HCT116 (cell line): Measurements from ENCODE around the gene C20orf204. TPM values are rescaled to one million over a fixed set of nuclear protein-coding genes. Genes with fewer than 3 reads are reported as not detected.

Experiments used
- ATAC-seq: fragments of 200-7000 bp; cut with Tn5 transposase; 2 replicates; pipeline ENCODE4 v1.9.1; 2020; ENCODE audit warnings: mild to moderate bottlenecking, moderate library complexity
- BruUV-seq: library from RNA; stranded (reverse); fragments of 400-500 nt; replicated peaks from 2 replicates; lab custom pipeline; 2021; lab: Mats Ljungman, UMichigan
- CTCF ChIA-PET: fragments of 300-600 bp; sonication (Branson Sonifier 250); formaldehyde crosslinking; loops from one replicate; lab custom pipeline; 2021; ENCODE audit warnings: antibody characterized with exemption; lab: Charles Lee
- POLR2A ChIA-PET: fragments of 300-600, 350-600 bp; sonication (Branson Sonifier 250); formaldehyde crosslinking; loops from one replicate; lab custom pipeline; 2021; ENCODE audit warnings: antibody characterized with exemption; lab: Charles Lee
- RAD21 ChIA-PET, 2 experiments: fragments of 300-600 bp; sonication (Branson Sonifier 250); formaldehyde crosslinking; loops; one replicate each; lab custom pipeline; 2023; ENCODE audit warnings: low total read pairs in 2 of 2; ENCODE audit not compliant: uncharacterized antibody in 2 of 2, unreplicated experiment in 2 of 2, low non-redundant PET in 1 of 2; lab: Charles Lee
- DNase-seq: peaks from one replicate; pipeline ENCODE4 v3.0.0-alpha.2; 2010; ENCODE audit warnings: low read depth, low spot score
- H2AFZ ChIP-seq: fragments of 200-600 bp; shearing (Covaris generic), sonication (generic); 2 replicates; pipeline ENCODE4 v1.6.1; 2017; ENCODE audit warnings: low read depth, mixed run types, mixed read lengths, antibody characterized with exemption, low read length; ENCODE audit not compliant: poor library complexity, severe bottlenecking
- H3K27ac ChIP-seq: 2 replicates; pipeline ENCODE4 v1.5.1; 2012; ENCODE audit warnings: low read depth, low read length
- H3K27me3 ChIP-seq: fragments of 200-600 bp; sonication (generic); 2 replicates; pipeline ENCODE4 v1.6.1; 2016; ENCODE audit warnings: mixed run types, low read length, mixed read lengths; ENCODE audit not compliant: insufficient read depth
- H3K36me3 ChIP-seq, 2 experiments: fragments of 200-500 bp in 1 of 2; fragments of 200-600 bp in 1 of 2; sonication (Bioruptor generic) in 1 of 2; sonication (generic) in 1 of 2; 2 replicates each; pipeline versions ENCODE4 v1.5.1 to v1.6.1; 2014 to 2016; ENCODE audit warnings: low read length in 2 of 2, inconsistent platforms in 1 of 2, mixed read lengths in 1 of 2, mixed run types in 1 of 2; ENCODE audit not compliant: insufficient read depth in 2 of 2, control insufficient read depth in 1 of 2
- H3K4me1 ChIP-seq, 2 experiments: fragments of 200-600 bp in 1 of 2; sonication (generic) in 1 of 2; 2 replicates each; pipeline versions ENCODE4 v1.5.1 to v1.6.1; 2012 to 2017; ENCODE audit warnings: low read length in 2 of 2, inconsistent platforms in 1 of 2, mild to moderate bottlenecking in 1 of 2, mixed read lengths in 1 of 2, mixed run types in 1 of 2, moderate library complexity in 1 of 2; ENCODE audit not compliant: insufficient read depth in 2 of 2, control insufficient read depth in 1 of 2
- H3K4me2 ChIP-seq: fragments of 200-600 bp; sonication (generic); 2 replicates; pipeline ENCODE4 v1.6.1; 2017; ENCODE audit warnings: mixed run types, low read length, mixed read lengths
- H3K4me3 ChIP-seq, 2 experiments: fragments of 200-600 bp in 1 of 2; sonication (generic) in 1 of 2; replicated peaks in 1 of 2; 2 replicates each; pipeline ENCODE4 v1.5.1; 2011 to 2016; ENCODE audit warnings: low read length in 2 of 2, control low read depth in 1 of 2, low read depth in 1 of 2, mild to moderate bottlenecking in 1 of 2, mixed read lengths in 1 of 2, mixed run types in 1 of 2
- H3K79me2 ChIP-seq: fragments of 200-600 bp; sonication (generic); 2 replicates; pipeline ENCODE4 v1.6.1; 2017; ENCODE audit warnings: mild to moderate bottlenecking, mixed run types, low read length, moderate library complexity, mixed read lengths; ENCODE audit not compliant: insufficient read depth
- H3K9ac ChIP-seq: fragments of 200-600 bp; sonication (generic); 2 replicates; pipeline ENCODE4 v1.6.1; 2016; ENCODE audit warnings: low read length, mixed read lengths
- H3K9me2 ChIP-seq: fragments of 200-600 bp; sonication (generic), shearing (Covaris generic); 2 replicates; pipeline ENCODE4 v1.6.1; 2017; ENCODE audit warnings: mixed run types, mild to moderate bottlenecking, moderate library complexity; ENCODE audit not compliant: insufficient read depth
- H3K9me3 ChIP-seq, 2 experiments: fragments of 200-500 bp in 1 of 2; fragments of 200-600 bp in 1 of 2; sonication (Bioruptor generic) in 1 of 2; sonication (generic) in 1 of 2; 2 replicates each; pipeline ENCODE4 v1.6.1; 2014 to 2017; ENCODE audit warnings: low read length in 2 of 2, mixed read lengths in 2 of 2, inconsistent platforms in 1 of 2, low read depth in 1 of 2, mild to moderate bottlenecking in 1 of 2, mixed run types in 1 of 2, moderate library complexity in 1 of 2; ENCODE audit not compliant: control insufficient read depth in 1 of 2, insufficient read depth in 1 of 2
- H4K20me1 ChIP-seq: fragments of 200-600 bp; sonication (generic), shearing (Covaris generic); 2 replicates; pipeline ENCODE4 v1.6.1; 2017; ENCODE audit warnings: mixed run types, mild to moderate bottlenecking, moderate library complexity; ENCODE audit not compliant: insufficient read depth
- CBX3 ChIP-seq: IDR thresholded peaks from 2 replicates; pipeline ENCODE4 v1.6.1; 2012; ENCODE audit warnings: low read depth
- CEBPB ChIP-seq: IDR thresholded peaks from 2 replicates; pipeline ENCODE4 v1.6.1; 2012; ENCODE audit warnings: low read depth
- CTCF ChIP-seq, 3 experiments: fragments of 200-600 bp in 1 of 3; sonication (generic) in 1 of 3; IDR thresholded peaks in 2 of 3; conservative IDR thresholded peaks in 1 of 3; 2 replicates each; pipeline ENCODE4 v1.5.1; 2012 to 2017; ENCODE audit warnings: low read depth in 2 of 3, low read length in 2 of 3, antibody characterized with exemption in 1 of 3, borderline replicate concordance in 1 of 3, control low read depth in 1 of 3, mild to moderate bottlenecking in 1 of 3, mixed read lengths in 1 of 3, mixed run types in 1 of 3, moderate library complexity in 1 of 3; ENCODE audit not compliant: insufficient read depth in 1 of 3
- EGR1 ChIP-seq: IDR thresholded peaks from 2 replicates; pipeline ENCODE4 v1.6.1; 2012; ENCODE audit warnings: low read depth
- EZH2 ChIP-seq: fragments of 200-600 bp; sonication (generic); IDR thresholded peaks from 2 replicates; pipeline ENCODE4 v1.6.1; 2017; ENCODE audit warnings: antibody characterized with exemption, mixed run types
- POLR2AphosphoS5 ChIP-seq: IDR thresholded peaks from 2 replicates; pipeline ENCODE4 v1.6.1; 2011; ENCODE audit warnings: mild to moderate bottlenecking, low read depth, low read length, moderate library complexity
- RAD21 ChIP-seq: IDR thresholded peaks from 2 replicates; pipeline ENCODE4 v1.6.1; 2012; ENCODE audit warnings: low read depth, mild to moderate bottlenecking
- SP1 ChIP-seq: IDR thresholded peaks from 2 replicates; pipeline ENCODE4 v1.6.1; 2012; ENCODE audit warnings: low read depth
- TCF7L2 ChIP-seq: IDR thresholded peaks from 2 replicates; pipeline ENCODE4 v1.7.0; 2011; ENCODE audit warnings: borderline replicate concordance, inconsistent platforms; ENCODE audit not compliant: insufficient read depth, insufficient read length; ENCODE audit errors: extremely low read depth
- ZFX ChIP-seq: fragments of 450-650 bp; IDR thresholded peaks from 2 replicates; pipeline ENCODE4 v1.6.1; 2017
- ZNF274 ChIP-seq: fragments of 200-500 bp; sonication (Bioruptor generic); IDR thresholded peaks from 2 replicates; pipeline ENCODE4 v1.6.1; 2014; ENCODE audit warnings: mild to moderate bottlenecking, low read depth, low read length, inconsistent platforms
- intact Hi-C: fragments of 100-400 bp; cut with micrococcal nuclease; formaldehyde crosslinking; loops from 2 replicates; pipeline ENCODE4 v1.10.0; 2022
- total RNA-seq: library from RNA; stranded (reverse); gene quantifications from one replicate; pipeline ENCODE4 v1.2.1, GENCODE V29; 2021; ENCODE audit not compliant: unreplicated experiment
- TF ChIP-seq, protein P1 (sequence below): IDR thresholded peaks from 2 replicates; pipeline ENCODE4 v1.6.1; 2011; ENCODE audit warnings: mild to moderate bottlenecking, low read length, moderate library complexity; ENCODE audit not compliant: insufficient replicate concordance; ENCODE audit errors: extremely low read depth

C20orf204 gene
- total RNA-seq, 1 experiment from 2014 or later: 2.5 TPM

DNA sequence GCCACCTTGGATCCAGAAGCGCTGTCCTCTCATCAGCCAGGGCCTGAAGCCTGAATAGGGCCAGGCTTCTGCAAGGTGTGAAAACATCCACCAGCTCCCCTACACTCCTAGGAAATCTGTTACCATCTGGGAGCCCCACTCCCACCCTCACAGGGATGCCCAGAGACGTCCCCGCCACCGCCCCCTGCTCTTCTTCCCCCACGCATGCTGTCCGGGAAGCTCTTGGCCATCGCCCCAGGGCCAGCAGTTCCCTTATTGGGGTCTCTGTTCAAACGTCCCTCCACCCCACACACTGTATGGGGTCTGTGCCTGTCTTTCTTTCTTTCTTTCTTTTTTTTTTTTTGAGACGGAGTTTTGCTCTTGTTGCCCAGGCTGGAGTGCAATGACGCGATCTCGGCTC is 39.6 kb downstream of the C20orf204 start:
- H3K36me3 ChIP-seq: no peaks in the 10 kb centered on the region
- DNase-seq (no peak), ATAC-seq (no peak)
- no peak overlapping the region for H3K4me2 ChIP-seq
- H3K79me2 ChIP-seq: peaks cover 9% of the 10 kb centered on the region; the same call in 1 of the 2 replicates
- H3K4me1 ChIP-seq: peaks cover 9 to 14% of the 10 kb centered on the region in 2 experiments
- ChIA-PET CTCF (no interaction called here), POLR2A (interaction anchor here (1.8 kb wide), 1 partner anchor 13 kb away, joined by 5 read pairs; no protein-coding TSS in a partner anchor), RAD21 (no interaction called here)
- H3K9ac ChIP-seq: no peak overlapping the region
- H3K27me3 ChIP-seq: no peaks in the 10 kb centered on the region
- no peak overlapping the region for H3K27ac ChIP-seq
- no TSS peak for BruUV-seq
- H3K9me2 ChIP-seq: no peaks in the 10 kb centered on the region
- no peak overlapping the region for H3K4me3 ChIP-seq
- H2AFZ ChIP-seq: no peak overlapping the region
- no peaks in the 10 kb centered on the region for H4K20me1 ChIP-seq
- TF ChIP-seq EGR1 (no peak), CBX3 (no peak), CEBPB (no peak), CTCF (IDR thresholded peaks at IDR 0.05 in 2 of 3, conservative IDR thresholded peaks at IDR 0.05 in 1 of 3; ENCODE audit: borderline replicate concordance in 1 of 3, insufficient read depth in 1 of 3, low read depth in 2 of 3, low read length in 2 of 3) (no peak)
- no peaks in the 10 kb centered on the region for H3K9me3 ChIP-seq
- intact Hi-C loops: no loop called here

- ATAC-seq: no peak
- TF ChIP-seq, protein P1, sequence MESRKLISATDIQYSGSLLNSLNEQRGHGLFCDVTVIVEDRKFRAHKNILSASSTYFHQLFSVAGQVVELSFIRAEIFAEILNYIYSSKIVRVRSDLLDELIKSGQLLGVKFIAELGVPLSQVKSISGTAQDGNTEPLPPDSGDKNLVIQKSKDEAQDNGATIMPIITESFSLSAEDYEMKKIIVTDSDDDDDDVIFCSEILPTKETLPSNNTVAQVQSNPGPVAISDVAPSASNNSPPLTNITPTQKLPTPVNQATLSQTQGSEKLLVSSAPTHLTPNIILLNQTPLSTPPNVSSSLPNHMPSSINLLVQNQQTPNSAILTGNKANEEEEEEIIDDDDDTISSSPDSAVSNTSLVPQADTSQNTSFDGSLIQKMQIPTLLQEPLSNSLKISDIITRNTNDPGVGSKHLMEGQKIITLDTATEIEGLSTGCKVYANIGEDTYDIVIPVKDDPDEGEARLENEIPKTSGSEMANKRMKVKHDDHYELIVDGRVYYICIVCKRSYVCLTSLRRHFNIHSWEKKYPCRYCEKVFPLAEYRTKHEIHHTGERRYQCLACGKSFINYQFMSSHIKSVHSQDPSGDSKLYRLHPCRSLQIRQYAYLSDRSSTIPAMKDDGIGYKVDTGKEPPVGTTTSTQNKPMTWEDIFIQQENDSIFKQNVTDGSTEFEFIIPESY: no peak
- TF ChIP-seq CBX3: no peak
- no peak for TF ChIP-seq EZH2
- no peak for TF ChIP-seq POLR2AphosphoS5
- TF ChIP-seq SP1: no peak
- no peak for TF ChIP-seq TCF7L2
- no peak for TF ChIP-seq EGR1
- no peak for TF ChIP-seq ZFX
- no peak for TF ChIP-seq RAD21
- no peak for TF ChIP-seq ZNF274
- TF ChIP-seq CEBPB: no peak
- Histone ChIP-seq H3K27ac (no peak overlapping the region), H3K9ac (no peak overlapping the region), H4K20me1 (no peaks in the 10 kb centered on the region), H3K4me3 (no peak overlapping the region), H3K4me2 (no peak overlapping the region), H3K4me1 (peaks cover 9 to 14% of the 10 kb centered on the region in 2 experiments), H3K9me3 (no peaks in the 10 kb centered on the region), H3K79me2 (peaks cover 9% of the 10 kb centered on the region; the same call in 1 of the 2 replicates), H3K27me3 (no peaks in the 10 kb centered on the region), H2AFZ (no peak overlapping the region), H3K36me3 (no peaks in the 10 kb centered on the region), H3K9me2 (no peaks in the 10 kb centered on the region)
- POLR2A ChIA-PET: interaction anchor here (1.8 kb wide), 1 partner anchor 14 kb away, joined by 5 read pairs; no protein-coding TSS in a partner anchor
- CTCF ChIA-PET: no interaction called here
- intact Hi-C loops: no loop called here
- BruUV-seq: no TSS peak
- no peak for DNase-seq
- RAD21 ChIA-PET: interaction anchor here in 1 of 2 experiments (0.6 kb wide), 1 partner anchor 538 kb away, joined by 5 read pairs; no protein-coding TSS in a partner anchor
Observed at GRCh38 chr20:64076061-64076997, 40.3 kb downstream of the C20orf204 start.
